ENCODE measurements around the gene MICAL3. TPM values are rescaled to one million over a fixed set of nuclear protein-coding genes. Genes with fewer than 3 reads are reported as not detected.
A peak's percentile ranks its signal among the peaks of the same experiment; 100 is the strongest.

The MICAL3 gene
- total RNA-seq, 2 donors from 2014 or later = 33.6 to 34.0 TPM

DNA sequence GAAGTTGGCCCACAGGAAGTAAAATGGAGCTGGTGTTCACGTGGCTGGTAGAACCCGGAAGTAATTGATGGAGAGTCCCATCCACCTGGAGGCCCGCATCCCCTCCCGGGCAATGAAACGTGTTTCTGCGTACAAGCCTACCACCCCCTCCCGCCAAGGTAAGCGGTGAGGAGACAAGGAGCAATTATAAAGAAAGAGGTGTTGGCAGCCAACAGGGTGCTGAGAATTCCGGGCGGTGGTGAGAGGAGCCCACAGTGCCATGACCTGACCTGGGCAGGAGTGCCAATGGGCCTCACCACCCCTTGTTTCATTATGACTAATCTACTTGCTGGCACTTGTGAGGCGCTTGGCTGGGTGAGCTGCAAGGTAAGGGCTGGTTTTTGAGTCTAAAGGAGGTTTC is 166.3 kb downstream of the MICAL3 start:
- no peak overlapping the region for H3K4me3 ChIP-seq
- no peak for DNase-seq
- H3K4me1 ChIP-seq = peaks cover 6% of the 10 kb centered on the region
- WGBS, 2 donors = 90 to 92% methylated on average over 11 of the region's 11 CpGs
- H3K9me3 ChIP-seq = no peaks in the 10 kb centered on the region
- no peaks in the 10 kb centered on the region for H3K27me3 ChIP-seq
- TF ChIP-seq POLR2A (IDR thresholded peaks at IDR 0.05) = no peak
- no peak overlapping the region for H3K27ac ChIP-seq
- no peak for ATAC-seq
- H3K36me3 ChIP-seq (replicated peaks in 1 of 2; ENCODE audit: insufficient read depth in 1 of 2, low read depth in 2 of 2) = peaks cover 0 to 4% of the 10 kb centered on the region in 2 donors
- intact Hi-C loops (cut with DNase I) = no loop called here

DNA sequence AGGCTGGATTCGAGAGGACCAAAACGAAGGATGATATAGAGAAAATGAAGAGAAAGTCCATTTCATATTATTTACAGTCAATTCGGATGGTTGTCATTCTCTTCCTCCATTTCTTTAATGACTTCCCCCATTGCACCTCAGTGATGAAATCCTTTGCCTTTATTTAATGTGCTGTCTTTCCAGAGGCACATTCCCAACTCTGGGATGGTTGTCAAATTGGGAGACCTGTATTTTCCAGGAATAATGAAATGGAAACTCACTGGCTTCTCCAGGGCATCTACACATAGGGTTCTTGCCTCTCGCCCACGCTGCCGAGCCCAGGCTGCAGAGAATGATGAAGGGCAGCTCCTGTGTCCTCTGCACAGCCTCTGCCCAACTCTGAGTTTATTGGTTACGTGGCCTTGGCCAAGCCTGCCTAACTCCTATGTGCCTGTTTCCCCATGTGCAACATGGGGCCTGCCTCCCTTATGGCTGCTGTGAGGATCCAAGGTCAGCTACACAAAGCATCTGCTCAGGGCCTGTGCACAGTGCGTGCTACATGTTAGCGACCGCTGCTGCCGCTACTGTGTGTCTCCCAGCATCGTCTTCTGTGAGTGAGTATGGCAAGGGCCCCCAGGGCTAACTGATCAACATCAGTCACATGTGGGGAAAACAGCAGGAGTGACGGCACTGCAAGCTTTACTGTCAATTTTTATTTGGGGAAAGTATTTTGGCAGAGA is 168.6 kb downstream of the MICAL3 start:
- no peak for ATAC-seq
- Histone ChIP-seq H3K4me1 (peaks cover 6% of the 10 kb centered on the region), H3K27ac (no peak overlapping the region), H3K36me3 (replicated peaks in 1 of 2; ENCODE audit: insufficient read depth in 1 of 2, low read depth in 2 of 2) (peaks cover 0 to 4% of the 10 kb centered on the region in 2 donors), H3K4me3 (no peak overlapping the region), H3K27me3 (no peaks in the 10 kb centered on the region), H3K9me3 (no peaks in the 10 kb centered on the region)
- intact Hi-C loops (cut with DNase I) = no loop called here
- WGBS, 2 donors = 91 to 92% methylated on average over 12 to 13 of the region's 13 CpGs
- DNase-seq = no peak
- TF ChIP-seq POLR2A (IDR thresholded peaks at IDR 0.05) = no peak
- TF ChIP-seq, protein P1, sequence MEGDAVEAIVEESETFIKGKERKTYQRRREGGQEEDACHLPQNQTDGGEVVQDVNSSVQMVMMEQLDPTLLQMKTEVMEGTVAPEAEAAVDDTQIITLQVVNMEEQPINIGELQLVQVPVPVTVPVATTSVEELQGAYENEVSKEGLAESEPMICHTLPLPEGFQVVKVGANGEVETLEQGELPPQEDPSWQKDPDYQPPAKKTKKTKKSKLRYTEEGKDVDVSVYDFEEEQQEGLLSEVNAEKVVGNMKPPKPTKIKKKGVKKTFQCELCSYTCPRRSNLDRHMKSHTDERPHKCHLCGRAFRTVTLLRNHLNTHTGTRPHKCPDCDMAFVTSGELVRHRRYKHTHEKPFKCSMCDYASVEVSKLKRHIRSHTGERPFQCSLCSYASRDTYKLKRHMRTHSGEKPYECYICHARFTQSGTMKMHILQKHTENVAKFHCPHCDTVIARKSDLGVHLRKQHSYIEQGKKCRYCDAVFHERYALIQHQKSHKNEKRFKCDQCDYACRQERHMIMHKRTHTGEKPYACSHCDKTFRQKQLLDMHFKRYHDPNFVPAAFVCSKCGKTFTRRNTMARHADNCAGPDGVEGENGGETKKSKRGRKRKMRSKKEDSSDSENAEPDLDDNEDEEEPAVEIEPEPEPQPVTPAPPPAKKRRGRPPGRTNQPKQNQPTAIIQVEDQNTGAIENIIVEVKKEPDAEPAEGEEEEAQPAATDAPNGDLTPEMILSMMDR (IDR thresholded peaks at IDR 0.05) = no peak

DNA sequence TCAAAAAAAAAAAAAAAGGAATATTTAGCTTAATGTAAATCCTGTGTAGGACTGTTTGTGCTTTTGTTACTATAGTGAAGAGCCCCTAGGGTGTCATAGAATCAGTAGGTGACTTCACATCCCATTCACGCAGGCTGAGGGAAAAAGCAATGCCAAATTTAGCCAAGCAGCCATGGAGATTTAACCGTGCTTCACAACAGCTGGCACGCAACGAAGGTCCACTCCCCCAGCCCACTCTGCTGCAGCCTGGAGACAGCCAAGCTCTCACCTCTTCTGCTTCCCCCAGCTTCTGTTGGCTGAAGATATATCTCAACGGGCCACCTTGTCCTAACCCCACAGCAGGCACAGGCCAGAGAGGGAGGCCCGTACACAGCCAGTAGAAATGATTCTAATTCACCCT is 171.3 kb downstream of the MICAL3 start:
- ATAC-seq (no peak), DNase-seq (peak in 2 of 4 donors; percentile 39 to 45)
- no peak for TF ChIP-seq POLR2A (IDR thresholded peaks at IDR 0.05)
- TF ChIP-seq, protein P1 (IDR thresholded peaks at IDR 0.05) = no peak
- no peaks in the 10 kb centered on the region for H3K27me3 ChIP-seq
- no peak overlapping the region for H3K27ac ChIP-seq
- H3K4me3 ChIP-seq = no peak overlapping the region
- WGBS, 2 donors = 83 to 88% methylated on average over 6 of the region's 6 CpGs
- H3K9me3 ChIP-seq = no peaks in the 10 kb centered on the region
- intact Hi-C loops (cut with DNase I) = no loop called here
- peaks cover 0 to 2% of the 10 kb centered on the region in 2 donors for H3K36me3 ChIP-seq (replicated peaks in 1 of 2; ENCODE audit: insufficient read depth in 1 of 2, low read depth in 2 of 2)
- peaks cover 6% of the 10 kb centered on the region for H3K4me1 ChIP-seq

DNA sequence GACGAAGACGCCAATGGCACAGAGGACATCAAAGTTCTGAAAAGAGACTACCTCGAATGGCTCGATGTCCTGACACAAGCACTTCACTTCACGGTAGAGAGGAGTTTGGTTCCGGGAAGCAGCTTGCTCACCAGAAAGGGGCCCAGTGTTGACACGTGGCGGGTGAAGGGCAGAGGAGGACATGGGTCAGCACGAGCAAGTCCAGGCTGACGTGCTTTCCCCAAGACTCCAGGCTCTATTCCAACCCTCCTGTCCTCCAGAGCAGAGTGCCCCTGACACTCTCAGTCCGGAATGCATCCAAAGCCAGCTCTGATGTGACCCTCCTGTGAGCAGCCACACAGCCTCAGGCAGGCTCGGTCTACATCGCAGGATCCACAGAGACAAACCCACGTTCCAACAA is 172.6 kb downstream of the MICAL3 start:
- H3K27me3 ChIP-seq = no peaks in the 10 kb centered on the region
- H3K36me3 ChIP-seq (replicated peaks in 1 of 2; ENCODE audit: insufficient read depth in 1 of 2, low read depth in 2 of 2) = peaks cover 0 to 2% of the 10 kb centered on the region in 2 donors
- H3K4me3 ChIP-seq = no peak overlapping the region
- WGBS, 2 donors = 87 to 88% methylated on average over 14 of the region's 14 CpGs
- no peak for TF ChIP-seq POLR2A (IDR thresholded peaks at IDR 0.05)
- TF ChIP-seq, protein P1 (IDR thresholded peaks at IDR 0.05) = no peak
- H3K27ac ChIP-seq = no peak overlapping the region
- no peaks in the 10 kb centered on the region for H3K4me1 ChIP-seq
- no peaks in the 10 kb centered on the region for H3K9me3 ChIP-seq
- ATAC-seq (no peak), DNase-seq (no peak)
- intact Hi-C loops (cut with DNase I) = no loop called here

DNA sequence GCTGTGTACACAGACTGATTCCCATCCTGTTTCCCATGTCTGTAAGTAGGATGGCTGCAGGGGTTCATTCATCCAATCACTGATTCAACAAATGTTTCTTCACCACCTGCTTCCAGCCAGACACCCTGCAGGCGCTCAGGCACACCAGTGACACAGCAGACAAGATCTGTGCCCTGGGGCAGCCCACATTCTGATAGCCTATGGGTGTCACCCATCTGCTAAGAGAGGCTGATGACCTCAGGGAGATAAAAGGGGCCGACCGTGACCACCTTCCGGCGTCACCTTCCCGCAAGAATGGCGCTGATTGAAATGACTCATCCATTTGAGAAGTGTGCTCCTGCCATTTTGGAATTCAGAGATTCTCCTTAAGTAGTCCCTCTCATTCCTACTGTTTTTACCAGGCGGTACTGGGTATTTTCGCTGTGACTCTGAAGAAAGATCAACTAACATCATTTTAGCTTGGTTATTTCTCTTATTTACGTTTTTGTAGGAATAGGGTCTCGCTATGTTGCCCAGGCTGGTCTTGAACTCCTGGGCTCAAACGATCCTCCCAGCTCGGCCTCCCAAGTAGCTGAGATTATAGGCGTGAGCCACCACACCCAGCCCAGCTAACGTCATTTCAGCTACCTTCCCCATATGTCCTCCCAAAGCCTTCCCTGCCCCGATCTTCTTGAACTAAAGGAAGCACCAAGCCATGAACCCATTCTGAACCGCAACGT is 176.8 kb downstream of the MICAL3 start:
- DNase-seq (no peak), ATAC-seq (no peak)
- 92% methylated on average over 18 of the region's 18 CpGs for WGBS, 2 donors
- Histone ChIP-seq H3K27ac (no peak overlapping the region), H3K4me1 (no peaks in the 10 kb centered on the region), H3K27me3 (no peaks in the 10 kb centered on the region), H3K9me3 (no peaks in the 10 kb centered on the region), H3K36me3 (replicated peaks in 1 of 2; ENCODE audit: insufficient read depth in 1 of 2, low read depth in 2 of 2) (peaks cover 0 to 2% of the 10 kb centered on the region in 2 donors), H3K4me3 (no peak overlapping the region)
- TF ChIP-seq, protein P1 (IDR thresholded peaks at IDR 0.05) = no peak
- TF ChIP-seq POLR2A (IDR thresholded peaks at IDR 0.05) = no peak
- intact Hi-C loops (cut with DNase I) = no loop called here
